GM19395 (cell line): ENCODE measurements around the gene KMT5C.

Experiments
- ATAC-seq: cut with Tn5 transposase; IDR thresholded peaks from one replicate; pipeline ENCODE4 v1.9.1; 2021; ENCODE audit warnings: mild to moderate bottlenecking, moderate library complexity; ENCODE audit not compliant: unreplicated experiment

Gene KMT5C

GRCh38 chr19:55384920-55385723, 45.4 kb downstream of the KMT5C start:
- ATAC-seq = peak; percentile 73

GRCh38 chr19:55385724-55386492, 46.2 kb downstream of the KMT5C start, which contains the start of gene RPL28:
Gene RPL28 (plus strand): TSS chr19:55385932. CDS start chr19:55386358, 426 bp downstream.
- peak; percentile 62 for ATAC-seq

- no peak for ATAC-seq
Observed at GRCh38 chr19:55386493-55386971, 46.9 kb downstream of the KMT5C start.

GRCh38 chr19:55387736-55388497, 48.2 kb downstream of the KMT5C start:
- no peak for ATAC-seq

- no peak for ATAC-seq
Observed at GRCh38 chr19:55389386-55390317, 50.0 kb downstream of the KMT5C start.

GRCh38 chr19:55390461-55390880, 50.8 kb downstream of the KMT5C start:
- no peak for ATAC-seq

- no peak for ATAC-seq
Observed at GRCh38 chr19:55391191-55391670, 51.6 kb downstream of the KMT5C start.

- ATAC-seq = no peak
Observed at GRCh38 chr19:55391702-55392615, 52.3 kb downstream of the KMT5C start.

GRCh38 chr19:55392820-55393761, 53.4 kb downstream of the KMT5C start:
- ATAC-seq = no peak
